HG02763 (cell line): ENCODE measurements around the gene C9orf152.
A peak's percentile ranks its signal among the peaks of the same experiment; 100 is the strongest.

Experiments
- ATAC-seq: cut with Tn5 transposase; IDR thresholded peaks from one replicate; pipeline ENCODE4 v1.9.1; 2021; ENCODE audit warnings: mild to moderate bottlenecking, moderate library complexity; ENCODE audit not compliant: unreplicated experiment

Gene C9orf152

GRCh38 chr9:110183208-110184145 lies 24.5 kb downstream of the C9orf152 start:
- ATAC-seq = no peak

- ATAC-seq = no peak
Measured at GRCh38 chr9:110180511-110181434, 27.2 kb downstream of the C9orf152 start.

- ATAC-seq = no peak
Measured at GRCh38 chr9:110179734-110180133, 28.2 kb downstream of the C9orf152 start.

- no peak for ATAC-seq
Measured at GRCh38 chr9:110178281-110178680, 29.7 kb downstream of the C9orf152 start.

- ATAC-seq = no peak
Measured at GRCh38 chr9:110175275-110175968, 32.5 kb downstream of the C9orf152 start.

GRCh38 chr9:110173322-110173642 lies 34.7 kb downstream of the C9orf152 start:
- ATAC-seq = no peak

GRCh38 chr9:110170357-110171257 lies 37.4 kb downstream of the C9orf152 start:
- no peak for ATAC-seq

- ATAC-seq = no peak
Measured at GRCh38 chr9:110168486-110168885, 39.5 kb downstream of the C9orf152 start.

- no peak for ATAC-seq
Measured at GRCh38 chr9:110161940-110162339, 46.0 kb downstream of the C9orf152 start.

- no peak for ATAC-seq
Measured at GRCh38 chr9:110160685-110161084, 47.3 kb downstream of the C9orf152 start.

GRCh38 chr9:110160123-110160522 lies 47.8 kb downstream of the C9orf152 start:
- ATAC-seq = no peak

- no peak for ATAC-seq
Measured at GRCh38 chr9:110157823-110158664, 49.9 kb downstream of the C9orf152 start.

GRCh38 chr9:110156902-110157301 lies 51.1 kb downstream of the C9orf152 start:
- ATAC-seq = peak; percentile 83

- ATAC-seq = no peak
Measured at GRCh38 chr9:110156416-110156815, 51.5 kb downstream of the C9orf152 start.

GRCh38 chr9:110155751-110156150 lies 52.2 kb downstream of the C9orf152 start:
- no peak for ATAC-seq

GRCh38 chr9:110153431-110153830 lies 54.5 kb downstream of the C9orf152 start:
- ATAC-seq = no peak

GRCh38 chr9:110152704-110153374 lies 55.1 kb downstream of the C9orf152 start:
- ATAC-seq = no peak
